ENCODE data around the gene ZNF367.
"Not testable (repeated sequence)": the region's sequence is repeated elsewhere in the genome, so short reads cannot be mapped to it uniquely, and the experiment has no call there.

Gene ZNF367

DNA sequence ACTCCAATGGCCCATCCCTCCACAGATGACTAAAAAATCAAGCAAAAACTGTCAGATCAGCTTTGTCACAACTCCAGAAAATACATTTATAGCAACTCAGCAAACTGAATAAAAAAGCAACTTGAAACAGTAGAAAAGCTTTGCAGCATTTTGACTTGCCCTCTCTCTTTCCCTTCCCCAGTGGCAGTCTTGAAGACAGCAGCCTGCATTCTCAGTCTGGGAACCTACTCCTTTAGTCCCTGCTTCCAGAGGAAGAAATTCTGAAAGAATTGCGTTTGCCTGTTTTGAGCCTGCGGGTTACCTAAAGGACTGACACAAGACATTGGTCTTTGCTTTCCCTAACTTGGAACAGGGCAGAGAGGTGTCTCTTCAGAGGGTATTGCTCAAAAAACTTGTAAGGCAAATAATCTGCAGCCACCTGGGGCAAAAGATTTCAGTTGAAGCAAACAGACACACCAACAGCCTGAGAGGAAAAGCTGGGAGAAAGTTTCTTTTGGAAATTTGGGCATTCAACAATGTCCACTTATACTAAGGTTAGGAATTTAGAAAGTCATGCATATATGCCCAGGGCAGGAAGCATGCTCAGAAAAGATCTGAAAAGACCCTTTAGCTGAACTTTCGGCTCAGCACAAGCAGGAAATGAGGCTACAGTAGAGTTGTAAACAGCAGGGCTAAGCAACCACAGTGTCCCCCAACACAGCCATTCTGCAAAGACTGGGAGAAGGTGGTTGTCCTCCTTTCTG lies 19.4 kb downstream of the ZNF367 start:
- DNase-seq = no peak

DNA sequence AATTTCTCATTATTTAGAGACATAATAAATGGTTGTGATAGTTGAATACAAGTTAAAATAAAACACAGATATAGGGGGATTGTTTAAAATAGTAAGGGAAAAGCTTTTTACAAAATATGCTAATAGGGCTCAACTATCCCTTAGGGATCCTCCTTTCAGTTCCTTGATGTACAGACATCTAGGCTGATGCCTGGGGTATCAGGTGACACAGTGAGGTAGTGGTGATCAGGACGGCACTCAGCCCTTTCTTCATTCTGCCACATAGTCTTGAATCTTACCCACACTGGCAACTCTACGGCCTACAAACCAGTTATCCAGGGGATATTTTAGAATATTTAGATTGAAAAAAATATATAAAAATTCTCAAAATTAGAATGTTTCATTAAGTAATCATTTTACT lies 22.2 kb downstream of the ZNF367 start:
- no peak for DNase-seq

DNA sequence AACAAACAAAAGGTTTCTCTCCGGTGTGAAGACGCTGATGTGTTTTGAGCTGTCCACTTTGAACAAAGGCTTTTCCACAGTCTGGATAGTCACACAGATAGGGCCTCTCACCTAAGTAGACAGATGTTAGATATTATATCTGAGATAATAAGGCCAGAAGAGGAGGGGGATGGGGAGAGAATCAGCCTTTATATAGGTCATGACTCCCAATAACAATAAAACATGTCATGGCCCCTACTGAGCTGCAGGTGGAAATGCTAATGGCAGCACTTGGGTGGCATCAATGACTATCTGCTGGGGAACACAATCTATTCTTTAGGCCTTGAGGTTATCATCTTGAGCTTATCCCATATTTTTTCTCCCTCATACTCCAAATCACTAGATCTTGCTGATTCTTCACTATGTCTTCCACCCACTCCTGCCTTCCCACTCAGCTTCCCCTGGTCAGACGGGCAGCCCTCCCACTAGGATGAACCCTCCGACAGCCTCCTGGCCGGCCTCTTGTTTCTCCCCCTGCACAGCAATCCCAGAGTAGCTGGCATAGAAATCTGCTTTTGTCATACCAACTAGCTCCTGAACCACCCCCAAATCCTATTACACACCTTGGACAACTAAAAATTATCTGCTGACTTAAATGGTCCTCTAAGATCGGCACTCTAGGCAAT lies 23.2 kb downstream of the ZNF367 start:
- DNase-seq = no peak

GRCh38 chr9:96392263-96392662 lies 25.9 kb downstream of the ZNF367 start:
- DNase-seq = no peak

DNA sequence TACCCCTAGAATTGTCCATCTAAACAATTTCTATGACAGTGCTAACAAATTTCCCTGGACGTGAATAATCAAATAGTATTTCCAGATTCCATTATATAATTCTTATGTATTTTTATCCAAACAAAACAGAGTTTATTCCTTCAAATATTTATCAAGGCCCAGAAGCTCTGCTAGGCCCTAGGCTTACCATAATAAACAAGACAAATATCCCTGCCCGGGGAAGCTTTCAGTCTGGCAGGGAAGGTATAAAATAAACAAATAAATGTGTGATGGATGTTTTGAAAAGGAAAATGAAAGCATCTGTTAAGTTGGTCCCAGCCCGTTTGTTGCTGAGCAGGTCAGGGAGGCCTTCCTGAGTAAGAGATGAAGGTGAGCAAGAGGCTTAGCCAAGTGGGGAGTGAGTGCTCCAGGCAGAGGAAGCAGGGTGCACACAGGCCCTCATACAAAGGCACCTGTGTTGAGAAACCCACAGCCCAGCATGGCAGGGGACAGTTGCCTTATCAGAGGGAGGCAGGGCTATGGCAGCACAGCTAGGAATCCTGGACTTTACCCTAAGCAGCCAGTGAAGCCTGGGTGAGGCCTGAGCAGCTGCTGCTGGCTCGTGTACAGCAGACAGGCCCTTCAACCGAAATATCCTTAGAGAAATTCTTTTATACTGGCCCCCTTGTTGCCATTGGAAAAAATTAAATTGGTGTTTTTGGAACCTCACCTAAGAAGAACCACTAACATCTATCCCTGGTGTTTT lies 27.0 kb downstream of the ZNF367 start:
- DNase-seq = no peak

GRCh38 chr9:96388144-96388543 lies 30.0 kb downstream of the ZNF367 start:
- no peak for DNase-seq

DNA sequence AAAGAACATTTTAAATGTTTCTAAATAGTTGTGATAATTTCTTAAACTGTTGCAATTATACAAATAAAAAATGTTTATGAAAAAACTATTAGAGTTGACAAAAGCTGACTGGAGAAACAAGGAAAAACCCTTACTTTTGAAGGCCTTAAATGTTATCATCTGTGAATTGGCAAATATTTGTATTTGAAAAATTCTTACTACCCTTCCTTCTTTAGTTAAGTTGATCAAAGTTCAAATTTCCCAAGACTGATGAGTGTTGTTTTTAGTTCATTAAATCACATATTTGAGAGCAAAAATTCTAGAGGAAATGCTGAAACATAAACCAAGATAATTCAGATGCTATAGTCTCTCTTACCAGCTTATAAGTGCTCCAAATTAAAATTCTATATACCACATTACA lies 32.0 kb downstream of the ZNF367 start:
- no peak for DNase-seq

GRCh38 chr9:96383165-96383942 lies 34.8 kb downstream of the ZNF367 start, which contains the start of gene SLC35D2:
Gene SLC35D2 (minus strand): TSS chr9:96383711. CDS start chr9:96383634, 77 bp downstream.
- peak; percentile 12 for DNase-seq

DNA sequence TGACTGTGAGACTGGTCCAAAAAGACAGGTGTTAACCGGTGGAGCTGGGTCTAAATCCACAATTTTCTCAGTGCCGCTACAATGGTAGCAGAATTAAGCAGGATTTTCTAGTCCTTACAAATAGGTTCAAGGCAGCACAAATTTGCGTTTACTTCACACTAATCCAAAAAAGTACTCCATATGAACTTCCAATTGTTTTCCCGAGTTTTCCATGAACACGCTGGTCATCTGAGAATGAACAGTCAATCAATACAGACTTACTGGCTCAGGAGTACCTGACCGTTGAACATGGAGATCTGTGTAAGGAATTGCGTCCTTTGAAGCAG lies 35.4 kb downstream of the ZNF367 start:
- DNase-seq = no peak

DNA sequence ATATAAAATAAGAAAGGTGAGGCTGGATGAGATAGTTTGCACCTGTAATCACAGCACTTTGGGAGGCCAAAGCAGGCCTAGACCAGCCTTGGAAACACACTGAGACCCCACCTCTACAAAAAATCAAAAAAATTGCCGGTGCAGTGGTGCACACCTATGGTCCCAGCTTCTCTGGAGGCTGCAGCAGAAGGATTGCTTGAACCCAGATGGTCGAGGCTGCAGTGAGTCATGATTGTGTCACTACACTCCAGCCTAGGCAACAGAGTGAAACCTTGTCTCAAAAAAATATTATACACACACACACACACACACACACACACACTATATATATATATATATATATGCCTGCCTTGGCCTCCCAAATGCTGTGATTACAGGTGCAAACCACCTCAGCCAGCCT lies 36.0 kb downstream of the ZNF367 start:
- no peak for DNase-seq

GRCh38 chr9:96381696-96382095 lies 36.5 kb downstream of the ZNF367 start:
- DNase-seq = no peak

GRCh38 chr9:96381125-96381524 lies 37.0 kb downstream of the ZNF367 start:
- DNase-seq = no peak

- DNase-seq = no peak
These were observed 38.7 kb downstream of the ZNF367 start for GRCh38 chr9:96379461-96379860.

GRCh38 chr9:96378187-96378586 lies 40.0 kb downstream of the ZNF367 start:
- DNase-seq = no peak

- DNase-seq = no peak
These were observed 41.0 kb downstream of the ZNF367 start for GRCh38 chr9:96376891-96377874.

GRCh38 chr9:96375507-96375906 lies 42.7 kb downstream of the ZNF367 start:
- not testable (repeated sequence) for DNase-seq

GRCh38 chr9:96367943-96368342 lies 50.2 kb downstream of the ZNF367 start:
- DNase-seq = no peak

DNA sequence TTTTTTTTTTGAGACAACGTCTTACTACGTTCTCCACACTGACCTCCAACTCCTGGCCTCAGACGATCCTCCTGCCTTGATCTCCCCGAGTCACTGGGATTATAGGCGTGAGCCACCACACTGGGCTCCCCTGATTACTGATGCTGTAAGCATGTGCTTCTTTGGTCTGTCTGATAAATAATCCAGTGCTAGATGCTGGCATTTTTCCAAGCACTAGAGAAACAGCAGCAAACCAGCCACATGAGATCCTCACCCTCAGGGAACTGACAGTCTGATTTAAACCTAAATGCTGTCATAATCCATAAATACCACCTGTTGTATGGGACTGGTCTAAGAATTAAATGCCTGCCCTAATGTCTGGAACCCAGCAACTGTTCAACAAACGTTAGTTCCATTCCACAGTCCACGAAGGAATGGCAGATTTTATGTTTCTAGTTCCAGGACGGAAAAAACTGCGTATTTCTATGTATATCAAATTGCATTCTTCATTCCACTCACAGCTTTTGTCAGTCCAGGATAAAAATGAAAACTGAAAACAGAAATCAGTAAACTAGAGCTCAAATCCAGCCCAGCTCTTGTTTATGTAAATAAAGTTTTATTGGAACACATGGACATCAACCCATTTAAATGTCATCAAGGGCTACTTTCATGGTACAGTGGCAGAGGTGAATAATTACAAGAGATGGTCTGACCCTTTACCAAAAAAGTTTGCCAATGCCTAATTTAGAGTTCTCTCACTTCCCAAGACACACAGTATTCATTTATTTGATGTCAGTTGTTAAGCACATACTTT lies 54.8 kb downstream of the ZNF367 start:
- DNase-seq = no peak

DNA sequence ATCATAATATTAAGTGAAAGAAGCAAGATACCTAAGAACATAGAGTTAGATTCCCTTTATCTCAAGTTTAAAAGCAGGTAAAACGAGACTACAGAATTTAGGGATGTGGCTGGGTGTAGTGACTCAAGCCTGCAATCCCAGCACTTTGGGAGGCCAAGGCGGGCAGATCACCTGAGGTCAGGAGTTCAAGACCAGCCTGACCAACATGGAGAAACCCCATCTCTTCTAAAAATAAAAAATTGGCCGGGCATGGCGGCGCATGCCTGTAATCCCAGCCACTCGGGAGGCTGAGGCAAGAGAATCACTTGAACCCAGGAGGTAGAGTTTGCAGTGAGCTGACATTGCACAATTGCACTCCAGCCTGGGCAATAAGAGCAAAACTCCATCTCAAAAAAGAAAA lies 56.1 kb downstream of the ZNF367 start:
- DNase-seq = not testable (repeated sequence)

DNA sequence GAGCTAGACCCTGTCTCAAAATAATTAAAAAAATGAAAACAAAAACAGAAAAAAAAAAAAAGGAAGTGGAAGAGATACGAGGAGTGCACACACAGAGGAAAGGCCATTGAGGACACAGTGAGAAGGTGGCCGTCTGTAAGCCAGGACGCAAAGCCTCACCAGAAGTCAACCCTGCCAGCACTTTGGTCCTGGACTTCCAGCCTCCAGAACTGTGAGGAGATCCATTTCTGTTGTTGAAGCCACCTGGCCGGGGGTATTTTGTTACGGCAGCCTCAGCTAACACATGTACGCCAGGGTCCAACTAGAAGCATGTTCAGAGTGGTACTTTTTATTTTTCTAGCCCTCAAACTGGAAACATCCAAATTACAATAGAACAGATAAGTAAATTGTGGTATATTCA lies 56.5 kb downstream of the ZNF367 start:
- DNase-seq = no peak

DNA sequence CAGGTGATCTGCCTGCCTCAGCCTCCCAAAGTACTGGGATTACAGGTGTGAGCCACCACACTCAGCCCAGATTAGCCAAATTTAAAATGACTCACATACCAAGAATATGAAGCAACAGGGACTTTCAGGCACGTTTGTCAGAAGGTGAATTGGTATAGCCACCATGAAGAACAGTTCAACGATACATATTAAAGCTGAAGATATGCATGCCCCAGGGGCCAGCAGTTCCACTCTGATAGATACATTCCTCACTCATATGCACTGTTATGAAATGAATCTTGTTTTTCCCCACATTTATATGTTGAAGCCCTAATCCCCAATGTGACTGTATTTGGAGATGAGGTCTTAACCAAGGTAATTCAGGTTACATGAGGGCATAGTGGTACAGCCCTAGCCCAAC lies 57.2 kb downstream of the ZNF367 start:
- DNase-seq = no peak
